IPS-NIHi7 (cell line): Measurements from ENCODE around the gene CIAO3.
A peak's percentile ranks its signal among the peaks of the same experiment; 100 is the strongest.
"Not testable (repeated sequence)": the region's sequence is repeated elsewhere in the genome, so short reads cannot be mapped to it uniquely, and the experiment has no call there.

Experiments
- DNase-seq: peaks from one replicate; pipeline ENCODE4 v3.0.0; 2012; ENCODE audit warnings: mixed read lengths; ENCODE audit errors: extremely low spot score

CIAO3 gene

DNA sequence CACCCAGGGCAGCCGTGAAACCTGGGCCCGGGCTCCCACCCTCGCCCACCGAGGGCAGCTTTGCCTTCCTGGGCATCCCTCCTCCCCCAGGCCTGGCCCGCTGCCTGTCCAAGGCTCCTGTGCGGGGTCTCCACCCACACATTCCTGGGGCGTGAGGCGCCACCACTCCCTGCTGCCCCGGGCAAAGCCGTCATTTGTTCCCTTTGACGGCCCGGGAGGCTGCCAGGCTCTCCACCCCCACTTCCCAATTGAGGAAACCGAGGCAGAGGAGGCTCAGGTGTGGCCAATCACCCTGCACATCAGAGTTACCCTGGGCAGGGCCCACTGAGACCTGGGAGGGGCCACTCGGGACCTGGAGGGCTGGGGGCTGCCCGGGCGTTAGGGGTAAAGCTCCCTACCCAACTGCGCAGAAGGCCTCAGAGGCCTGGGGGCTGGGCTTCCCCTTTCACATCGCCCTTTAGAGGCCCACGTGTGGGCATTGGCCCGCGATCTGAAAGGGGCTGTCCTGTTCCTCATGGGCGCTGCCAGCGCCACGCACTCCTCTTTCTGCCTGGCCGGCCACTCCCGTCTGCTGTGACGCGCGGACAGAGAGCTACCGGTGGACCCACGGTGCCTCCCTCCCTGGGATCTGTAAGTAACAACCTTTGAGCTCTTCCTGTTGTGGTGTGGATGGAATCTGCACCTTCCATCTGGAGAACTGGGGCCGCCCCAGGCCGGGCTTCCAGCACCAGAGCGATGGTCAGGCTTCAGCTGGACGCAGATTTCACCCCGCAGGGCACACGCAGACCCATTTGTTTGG lies 19.9 kb upstream of the CIAO3 start, which contains the start of gene MSLN:
MSLN (plus strand) TSS at position 190 of the 799 bp plus-strand sequence. CDS start 1,947 bp downstream, outside the sequence.
- DNase-seq, result no peak

- no peak for DNase-seq
These were observed 19.3 kb upstream of the CIAO3 start for GRCh38 chr16:760065-760464.

DNA sequence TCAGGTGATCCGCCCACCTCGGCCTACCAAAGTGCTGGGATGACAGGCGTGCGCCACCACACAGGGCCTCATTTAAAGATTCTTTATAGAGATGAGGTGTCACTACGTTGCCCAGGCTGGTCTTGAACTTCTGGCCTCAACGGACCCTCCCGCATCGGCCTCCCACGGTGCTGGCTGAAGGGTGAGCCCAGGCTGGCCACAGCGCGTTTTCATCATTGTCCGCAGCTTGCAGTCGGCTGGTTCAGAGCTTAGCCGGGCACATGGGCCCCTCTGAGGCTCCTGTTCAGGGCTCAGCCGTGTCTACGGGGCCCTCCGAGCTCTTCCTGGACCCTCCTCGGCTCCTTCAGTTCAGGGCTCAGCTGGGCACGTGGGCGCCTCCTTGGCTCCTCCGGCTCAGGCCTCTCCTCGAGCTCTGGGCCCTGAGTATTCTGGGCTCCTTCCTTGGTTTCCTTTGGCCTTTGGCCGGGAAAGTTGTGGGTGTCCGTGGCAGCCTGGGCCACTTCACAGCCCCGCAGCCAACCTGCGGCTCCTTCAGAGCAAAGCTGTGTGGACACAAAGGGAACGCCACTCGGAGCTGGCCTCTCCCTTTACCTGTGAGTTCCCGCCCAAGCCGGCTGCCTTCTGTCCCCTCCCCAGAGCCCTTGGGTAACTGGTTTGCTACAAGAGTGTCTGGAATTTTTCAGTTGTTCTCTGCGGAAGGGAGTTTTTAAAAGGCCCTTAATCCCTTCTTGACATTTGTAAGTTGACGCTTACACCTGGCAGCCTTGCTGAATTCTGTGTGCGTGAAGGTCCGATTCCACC lies 18.5 kb upstream of the CIAO3 start:
- DNase-seq, result no peak

GRCh38 chr16:756428-756827 lies 15.6 kb upstream of the CIAO3 start:
- no peak for DNase-seq

GRCh38 chr16:754656-755055 lies 13.9 kb upstream of the CIAO3 start:
- no peak for DNase-seq

DNA sequence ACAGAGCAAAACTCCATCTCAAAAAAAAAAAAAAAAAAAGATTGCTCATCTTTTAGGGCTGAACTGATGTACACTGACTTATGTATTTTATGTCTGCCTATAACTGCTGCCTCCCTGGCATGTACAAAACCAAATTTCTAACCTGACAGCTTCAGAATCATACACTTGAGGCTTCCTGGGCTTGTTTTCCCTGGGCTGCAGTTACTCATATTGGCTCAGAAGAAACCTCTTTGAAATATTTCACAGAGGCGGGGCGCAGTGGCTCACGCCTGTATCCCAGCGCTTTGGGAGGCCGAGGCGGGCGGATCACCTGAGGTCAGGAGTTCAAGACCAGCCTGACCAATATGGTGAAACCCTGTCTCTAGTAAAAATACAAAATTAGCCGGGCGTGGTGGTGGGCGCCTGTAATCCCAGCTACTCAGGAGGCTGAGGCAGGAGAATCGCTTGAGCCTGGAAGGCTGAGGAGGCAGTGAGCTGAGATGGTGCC lies 13.4 kb upstream of the CIAO3 start:
- not testable (repeated sequence) for DNase-seq

- peak; percentile 33 for DNase-seq
These were observed 11.2 kb upstream of the CIAO3 start for GRCh38 chr16:752007-752312.

DNA sequence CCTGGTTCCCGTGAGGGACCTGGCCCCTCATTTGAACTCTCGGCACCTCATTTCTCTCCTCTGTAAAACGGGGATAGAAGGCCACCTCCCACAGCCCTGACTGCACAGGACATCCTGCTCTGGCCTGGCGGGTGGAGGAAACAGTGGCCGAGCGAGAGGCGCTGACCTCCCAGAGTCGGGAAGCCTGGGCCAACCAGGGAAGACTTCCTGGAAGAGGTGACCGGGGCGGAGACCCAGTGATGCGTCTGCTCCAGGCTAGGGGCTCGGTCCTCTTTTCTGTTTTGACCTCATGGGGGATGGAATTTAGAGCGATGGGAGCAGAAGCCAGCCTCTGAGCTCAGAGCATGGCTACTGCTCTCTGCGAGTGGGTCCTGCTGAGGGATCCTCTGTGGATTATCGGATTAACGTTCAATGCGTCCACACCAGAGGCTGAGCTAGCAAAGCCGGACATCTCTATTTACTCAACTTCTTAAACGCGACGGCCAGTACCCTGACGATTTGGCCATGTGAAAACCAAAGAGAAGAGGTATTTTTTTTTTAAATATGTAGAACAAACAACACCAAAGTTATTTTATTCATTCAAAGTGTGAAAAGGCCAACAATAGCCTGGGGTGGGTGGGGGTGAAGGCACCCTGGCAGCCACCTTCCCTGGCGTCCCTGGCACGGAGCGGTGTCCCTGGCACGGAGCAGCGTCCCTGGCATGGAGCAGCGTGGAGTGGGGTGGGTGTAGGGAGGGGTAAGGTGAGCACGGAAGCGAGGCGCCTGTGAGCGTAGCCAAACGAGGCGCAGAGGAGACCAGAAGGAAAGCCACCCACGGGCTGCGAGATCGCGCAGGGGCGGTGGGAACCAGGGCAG lies 10.6 kb upstream of the CIAO3 start:
- no peak for DNase-seq

- DNase-seq, result no peak
These were observed 9.7 kb upstream of the CIAO3 start for GRCh38 chr16:750485-750884.

- no peak for DNase-seq
These were observed 8.2 kb upstream of the CIAO3 start for GRCh38 chr16:749010-749409.

DNA sequence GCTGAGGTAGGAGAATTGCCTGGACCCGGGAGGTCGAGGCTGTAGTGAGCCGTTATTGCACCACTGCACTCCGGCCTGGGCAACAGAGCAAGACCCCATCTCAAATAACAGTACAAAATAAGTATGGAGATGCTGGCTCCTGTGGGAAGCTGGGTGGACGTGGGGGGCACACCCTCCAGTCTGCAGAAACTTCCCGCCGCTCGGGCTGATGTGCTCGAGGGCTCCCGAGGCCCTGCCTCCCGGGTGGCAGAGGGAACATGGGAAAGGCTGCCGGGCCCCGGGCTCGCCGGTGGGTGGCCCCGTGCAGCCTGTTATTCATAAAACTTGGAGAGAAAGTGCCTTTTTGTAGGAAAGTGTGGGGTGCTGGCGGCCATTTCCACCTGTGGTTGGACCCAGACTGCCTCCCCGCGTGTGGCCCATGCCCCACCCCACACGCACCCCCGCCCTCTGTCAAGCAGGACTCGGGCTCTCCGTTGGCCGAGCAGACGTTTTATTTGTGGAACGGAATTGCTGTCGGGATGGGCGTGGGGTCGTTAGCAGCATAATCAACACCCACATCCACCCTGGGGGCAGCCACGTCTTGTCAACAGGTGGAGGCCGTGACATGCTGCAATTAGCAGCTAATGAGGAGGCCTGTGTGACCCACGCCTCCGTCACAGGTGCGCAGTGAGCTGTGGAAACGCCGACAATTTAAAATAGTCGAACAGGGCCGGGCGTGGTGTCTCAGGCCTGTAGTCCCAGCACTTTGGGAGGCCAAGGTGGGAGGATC lies 7.4 kb upstream of the CIAO3 start:
- DNase-seq, result no peak

DNA sequence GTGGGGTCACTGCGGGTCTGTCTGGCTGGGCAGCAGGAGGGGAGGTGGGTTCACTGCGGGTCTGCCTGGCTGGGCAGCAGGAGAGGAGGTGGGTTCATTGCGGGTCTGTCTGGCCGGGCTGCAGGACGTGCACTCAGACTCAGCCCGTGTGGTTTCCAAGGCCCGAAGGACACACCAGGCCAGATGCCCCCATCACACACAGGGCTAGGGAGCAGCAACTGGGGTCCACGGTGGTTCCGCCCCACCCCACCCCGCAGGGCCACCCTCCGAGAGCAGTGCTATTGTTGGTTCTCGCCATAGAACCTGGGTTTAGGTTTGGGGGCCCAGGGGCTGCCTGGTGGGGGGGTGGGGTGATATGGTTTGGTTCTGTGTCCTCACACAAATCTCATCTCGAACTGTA lies 5.8 kb upstream of the CIAO3 start:
- DNase-seq, result no peak

DNA sequence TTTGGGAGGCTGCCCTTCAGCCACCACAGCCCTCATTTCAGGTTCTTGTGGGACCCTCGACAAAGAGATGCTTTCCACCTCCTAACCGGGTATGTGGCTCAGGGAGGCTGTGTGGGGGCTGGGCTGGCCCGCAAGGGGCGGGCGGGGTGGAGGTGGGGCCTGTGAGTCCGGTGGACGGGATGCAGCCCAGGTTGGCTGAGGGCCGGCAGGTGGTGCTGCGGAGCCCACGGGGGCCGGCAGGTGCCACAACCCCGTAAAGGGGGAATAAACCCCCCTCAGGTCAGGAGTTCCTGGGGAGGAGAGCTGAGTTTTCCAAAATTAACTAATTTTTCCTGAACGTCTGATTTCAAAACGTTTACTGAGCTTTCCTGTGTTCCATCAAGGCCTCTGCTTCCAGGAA lies 4.9 kb upstream of the CIAO3 start:
- peak; percentile 95 for DNase-seq

DNA sequence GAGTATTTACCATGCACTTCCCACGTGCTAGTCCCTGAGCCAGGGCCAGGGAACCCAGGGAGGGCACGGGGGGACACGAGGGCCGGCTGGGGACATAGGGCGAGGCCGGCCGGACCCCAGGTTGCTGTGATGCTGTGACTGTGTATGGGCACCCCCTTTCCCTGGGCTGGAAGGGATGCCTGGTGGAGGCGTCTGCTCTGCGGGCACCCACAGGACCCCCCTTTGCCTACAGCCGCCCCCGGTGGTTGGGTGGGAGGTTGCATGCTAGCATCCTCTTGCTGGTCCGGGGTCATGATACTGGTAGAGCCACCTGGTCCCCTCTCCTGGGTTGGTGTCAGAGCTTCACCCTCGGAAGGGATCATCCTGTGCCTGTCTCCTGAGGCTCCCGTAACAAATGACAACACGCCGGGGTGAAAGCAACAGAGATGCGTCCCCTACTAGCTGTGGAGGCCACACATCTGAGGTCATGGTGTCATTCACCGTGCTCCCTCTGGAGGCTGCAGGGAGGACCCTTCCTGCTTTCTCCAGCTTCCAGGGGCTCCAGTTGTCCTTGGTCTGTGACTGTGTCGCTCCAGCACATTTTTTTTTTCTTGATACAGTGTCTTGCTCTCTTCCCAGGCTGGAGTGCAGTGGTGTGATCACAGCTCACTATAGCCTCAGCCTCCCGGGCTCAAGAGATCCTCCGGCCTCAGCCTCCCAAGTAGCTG lies 3.1 kb upstream of the CIAO3 start:
- DNase-seq, result no peak

- not testable (repeated sequence) for DNase-seq
These were observed 2.1 kb upstream of the CIAO3 start for GRCh38 chr16:742894-743293.

- no peak for DNase-seq
These were observed 1.3 kb upstream of the CIAO3 start for GRCh38 chr16:741986-742629.

- DNase-seq, result no peak
These were observed 386 bp downstream of the CIAO3 start for GRCh38 chr16:740459-740763.

GRCh38 chr16:739560-740458 lies 988 bp downstream of the CIAO3 start:
- no peak for DNase-seq

DNA sequence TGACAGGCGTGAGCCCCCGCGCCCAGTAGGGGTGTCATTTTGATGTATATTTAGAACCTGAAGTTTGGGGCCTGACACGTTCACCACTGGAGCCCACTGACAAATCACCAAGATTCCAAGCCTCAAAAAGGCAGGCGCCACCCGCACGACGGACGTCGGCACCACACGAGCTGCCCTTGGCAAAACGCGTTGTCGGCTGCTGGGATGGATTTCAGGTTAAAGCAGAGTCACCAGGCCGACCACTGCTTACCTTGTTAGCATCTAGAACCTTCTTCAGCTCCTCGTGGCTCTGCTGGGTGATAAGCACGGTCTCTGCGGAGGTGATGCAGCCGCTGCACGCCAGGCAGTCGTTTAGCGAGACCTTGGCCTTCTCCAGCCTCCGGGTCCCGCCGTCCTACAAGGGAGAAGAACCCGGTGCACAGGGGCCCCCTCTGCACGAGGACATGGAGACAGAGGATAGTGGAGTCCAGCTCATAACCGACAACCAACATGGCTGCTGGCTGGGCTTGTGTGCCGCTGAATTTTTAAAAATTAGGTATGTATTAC lies 3.8 kb downstream of the CIAO3 start:
- DNase-seq, result no peak
